Epidermal melanocyte (primary cell): ENCODE results near the gene TMEM135.

Experiments
- DNase-seq: peaks from one replicate; pipeline ENCODE4 v3.0.0; 2011; ENCODE audit warnings: low spot score; ENCODE audit not compliant: insufficient read length

Gene TMEM135

GRCh38 chr11:87190071-87190470 lies 152.3 kb downstream of the TMEM135 start:
- DNase-seq = no peak

- no peak for DNase-seq
Measured at GRCh38 chr11:87193756-87194470, 156.2 kb downstream of the TMEM135 start.

GRCh38 chr11:87194985-87195820 lies 157.5 kb downstream of the TMEM135 start:
- no peak for DNase-seq

- DNase-seq = no peak
Measured at GRCh38 chr11:87198266-87198881, 160.6 kb downstream of the TMEM135 start.

GRCh38 chr11:87201376-87201775 lies 163.6 kb downstream of the TMEM135 start:
- no peak for DNase-seq

GRCh38 chr11:87203907-87204602 lies 166.3 kb downstream of the TMEM135 start:
- DNase-seq = no peak

GRCh38 chr11:87212891-87213290 lies 175.2 kb downstream of the TMEM135 start:
- DNase-seq = no peak

GRCh38 chr11:87213444-87213843 lies 175.7 kb downstream of the TMEM135 start:
- no peak for DNase-seq

- no peak for DNase-seq
Measured at GRCh38 chr11:87215236-87215635, 177.5 kb downstream of the TMEM135 start.

- DNase-seq = no peak
Measured at GRCh38 chr11:87219266-87219665, 181.5 kb downstream of the TMEM135 start.

GRCh38 chr11:87223816-87224215 lies 186.1 kb downstream of the TMEM135 start:
- DNase-seq = no peak

- DNase-seq = no peak
Measured at GRCh38 chr11:87224486-87224885, 186.8 kb downstream of the TMEM135 start.

GRCh38 chr11:87228820-87229219 lies 191.1 kb downstream of the TMEM135 start:
- DNase-seq = no peak

- DNase-seq = no peak
Measured at GRCh38 chr11:87230995-87231394, 193.3 kb downstream of the TMEM135 start.

- DNase-seq = no peak
Measured at GRCh38 chr11:87232320-87232719, 194.6 kb downstream of the TMEM135 start.

- no peak for DNase-seq
Measured at GRCh38 chr11:87235366-87235765, 197.6 kb downstream of the TMEM135 start.

- no peak for DNase-seq
Measured at GRCh38 chr11:87236368-87236767, 198.6 kb downstream of the TMEM135 start.

GRCh38 chr11:87239001-87239400 lies 201.3 kb downstream of the TMEM135 start:
- no peak for DNase-seq

GRCh38 chr11:87239531-87239930 lies 201.8 kb downstream of the TMEM135 start:
- no peak for DNase-seq

GRCh38 chr11:87251560-87251959 lies 213.8 kb downstream of the TMEM135 start:
- DNase-seq = no peak

GRCh38 chr11:87252869-87253268 lies 215.1 kb downstream of the TMEM135 start:
- no peak for DNase-seq

- no peak for DNase-seq
Measured at GRCh38 chr11:87254562-87254961, 216.8 kb downstream of the TMEM135 start.
